Body of pancreas (tissue), 4 donors: ENCODE results near the gene VAV2.

Source experiments
- POLR2A ChIP-seq, 3 donors: fragments of 450-650 bp; IDR thresholded peaks; one replicate each; pipeline ENCODE4 v1.6.1; 2016; ENCODE audit warnings: antibody characterized with exemption in 3 of 3, mild to moderate bottlenecking in 2 of 3
- TF ChIP-seq, protein P1 (sequence below), 7 experiments: fragments of 450-650 bp in 4 of 7; fragments of 200-600 bp in 3 of 7; sonication (generic) in 3 of 7; IDR thresholded peaks; one replicate each; pipeline ENCODE4 v1.5.1; 2016 to 2019; ENCODE audit warnings: antibody characterized with exemption in 7 of 7

DNA sequence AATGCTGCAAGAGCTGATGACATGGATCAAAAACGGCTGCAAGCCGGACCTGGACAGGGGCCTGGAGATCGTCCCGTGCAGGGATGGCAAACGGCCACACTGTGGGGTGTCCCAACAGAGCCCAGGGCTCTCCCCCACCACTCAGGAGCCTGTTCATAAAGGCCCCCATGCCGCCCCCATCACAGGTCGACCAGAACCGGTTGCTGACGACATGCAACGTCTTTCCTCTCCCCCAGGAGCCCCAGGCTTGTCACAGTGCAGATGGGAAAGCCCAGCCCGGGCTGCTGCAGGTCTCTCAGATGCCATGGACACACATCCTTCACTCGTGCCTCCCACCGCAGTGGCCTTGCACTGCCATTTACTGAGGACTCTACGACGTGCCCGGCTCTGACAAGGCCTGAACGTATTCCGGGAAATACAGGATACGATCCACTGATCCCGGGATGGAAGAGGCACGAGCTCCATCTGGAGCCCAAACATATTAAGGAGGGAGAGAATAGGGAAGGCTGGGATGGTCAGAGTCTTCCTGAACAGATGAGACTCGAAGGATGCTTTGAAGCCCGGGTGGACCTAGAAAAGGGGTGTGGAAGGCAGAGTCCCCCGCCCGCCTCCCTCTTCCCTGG, 177.4 kb downstream of the VAV2 start:
- TF ChIP-seq, protein P1, sequence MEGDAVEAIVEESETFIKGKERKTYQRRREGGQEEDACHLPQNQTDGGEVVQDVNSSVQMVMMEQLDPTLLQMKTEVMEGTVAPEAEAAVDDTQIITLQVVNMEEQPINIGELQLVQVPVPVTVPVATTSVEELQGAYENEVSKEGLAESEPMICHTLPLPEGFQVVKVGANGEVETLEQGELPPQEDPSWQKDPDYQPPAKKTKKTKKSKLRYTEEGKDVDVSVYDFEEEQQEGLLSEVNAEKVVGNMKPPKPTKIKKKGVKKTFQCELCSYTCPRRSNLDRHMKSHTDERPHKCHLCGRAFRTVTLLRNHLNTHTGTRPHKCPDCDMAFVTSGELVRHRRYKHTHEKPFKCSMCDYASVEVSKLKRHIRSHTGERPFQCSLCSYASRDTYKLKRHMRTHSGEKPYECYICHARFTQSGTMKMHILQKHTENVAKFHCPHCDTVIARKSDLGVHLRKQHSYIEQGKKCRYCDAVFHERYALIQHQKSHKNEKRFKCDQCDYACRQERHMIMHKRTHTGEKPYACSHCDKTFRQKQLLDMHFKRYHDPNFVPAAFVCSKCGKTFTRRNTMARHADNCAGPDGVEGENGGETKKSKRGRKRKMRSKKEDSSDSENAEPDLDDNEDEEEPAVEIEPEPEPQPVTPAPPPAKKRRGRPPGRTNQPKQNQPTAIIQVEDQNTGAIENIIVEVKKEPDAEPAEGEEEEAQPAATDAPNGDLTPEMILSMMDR (IDR thresholded peaks at IDR 0.05), result no peak
- TF ChIP-seq POLR2A (IDR thresholded peaks at IDR 0.05), result no peak
